ENCODE measurements around the gene RB1.
A peak's percentile ranks its signal among the peaks of the same experiment; 100 is the strongest.

Gene RB1

GRCh38 chr13:48518083-48518482 is 214.5 kb downstream of the RB1 start:
- no peaks in the 10 kb centered on the region for H3K27me3 ChIP-seq (ENCODE audit: low read depth, low read length)
- TF ChIP-seq CTCF (IDR thresholded peaks at IDR 0.05; ENCODE audit: low read depth, low read length) (no peak), EZH2phosphoT487 (IDR thresholded peaks at IDR 0.05; ENCODE audit: low read depth) (no peak)
- H3K36me3 ChIP-seq (replicated peaks; ENCODE audit: low read depth, low read length) = peaks cover 61% of the 10 kb centered on the region

GRCh38 chr13:48526286-48526685 is 222.7 kb downstream of the RB1 start:
- Histone ChIP-seq H4K20me1 (ENCODE audit: insufficient read depth, low read length) (no peaks in the 10 kb centered on the region), H3K79me2 (ENCODE audit: low read length) (peaks cover 45% of the 10 kb centered on the region), H3K4me1 (ENCODE audit: low read length) (peaks cover 44% of the 10 kb centered on the region), H3K27me3 (ENCODE audit: low read depth, low read length) (no peaks in the 10 kb centered on the region), H3K9me3 (ENCODE audit: insufficient read depth, low read length) (no peaks in the 10 kb centered on the region), H2AFZ (ENCODE audit: low read depth, low read length) (no peak overlapping the region), H3K27ac (ENCODE audit: low read length) (no peak overlapping the region), H3K36me3 (replicated peaks; ENCODE audit: low read depth, low read length) (peaks cover 20% of the 10 kb centered on the region), H3K9ac (ENCODE audit: low read length) (no peak overlapping the region), H3K4me2 (ENCODE audit: low read length) (no peak overlapping the region), H3K4me3 (ENCODE audit: low read length) (no peak overlapping the region)
- TF ChIP-seq CTCF (IDR thresholded peaks at IDR 0.05; ENCODE audit: low read depth, low read length) = no peak
- TF ChIP-seq EZH2phosphoT487 (IDR thresholded peaks at IDR 0.05; ENCODE audit: low read depth) = no peak

More at GRCh38 chr13:48518083-48518482, 214.5 kb downstream of the RB1 start:
- no peaks in the 10 kb centered on the region for H3K79me2 ChIP-seq (ENCODE audit: low read length)
- H3K27ac ChIP-seq (ENCODE audit: low read length) = no peak overlapping the region
- no peaks in the 10 kb centered on the region for H4K20me1 ChIP-seq (ENCODE audit: insufficient read depth, low read length)
- no peak overlapping the region for H3K4me2 ChIP-seq (ENCODE audit: low read length)
- no peak overlapping the region for H3K9ac ChIP-seq (ENCODE audit: low read length)
- H3K9me3 ChIP-seq (ENCODE audit: insufficient read depth, low read length) = no peaks in the 10 kb centered on the region
- H2AFZ ChIP-seq (ENCODE audit: low read depth, low read length) = no peak overlapping the region
- H3K4me1 ChIP-seq (ENCODE audit: low read length) = no peaks in the 10 kb centered on the region
- no peak overlapping the region for H3K4me3 ChIP-seq (ENCODE audit: low read length)

DNA sequence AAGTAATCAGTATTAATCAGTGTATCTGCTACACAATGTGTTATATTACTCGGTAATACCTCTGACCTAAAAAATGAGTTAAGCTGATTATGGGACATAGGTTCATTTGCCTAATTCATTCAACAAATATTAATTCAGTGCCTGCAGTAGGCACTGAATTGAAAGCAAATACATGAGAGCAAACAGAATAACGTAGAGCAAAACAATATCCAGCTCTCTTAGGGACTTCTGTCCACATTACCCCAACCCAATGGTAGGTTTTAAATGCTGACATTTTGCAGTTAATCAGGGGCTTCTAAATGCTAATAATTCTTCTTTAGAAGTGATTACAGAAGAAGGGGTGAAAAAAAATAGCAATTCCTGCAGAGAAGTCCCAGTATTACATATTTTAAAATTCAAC is 224.4 kb downstream of the RB1 start:
- Histone ChIP-seq H3K4me2 (ENCODE audit: low read length) (peak overlapping the region; percentile 91), H3K9me3 (ENCODE audit: insufficient read depth, low read length) (no peaks in the 10 kb centered on the region), H3K79me2 (ENCODE audit: low read length) (peaks cover 55% of the 10 kb centered on the region), H3K9ac (ENCODE audit: low read length) (peak overlapping the region; percentile 93), H3K36me3 (replicated peaks; ENCODE audit: low read depth, low read length) (peaks cover 10% of the 10 kb centered on the region), H4K20me1 (ENCODE audit: insufficient read depth, low read length) (no peaks in the 10 kb centered on the region), H3K4me1 (ENCODE audit: low read length) (peaks cover 51% of the 10 kb centered on the region), H3K27ac (ENCODE audit: low read length) (peak overlapping the region; percentile 94), H3K27me3 (ENCODE audit: low read depth, low read length) (no peaks in the 10 kb centered on the region), H2AFZ (ENCODE audit: low read depth, low read length) (0 out of 2 replicates have a peak overlapping the region, but pooled peaks have one; percentile 28), H3K4me3 (ENCODE audit: low read length) (peak overlapping the region; percentile 39)
- no peak for TF ChIP-seq EZH2phosphoT487 (IDR thresholded peaks at IDR 0.05; ENCODE audit: low read depth)
- no peak for TF ChIP-seq CTCF (IDR thresholded peaks at IDR 0.05; ENCODE audit: low read depth, low read length)

DNA sequence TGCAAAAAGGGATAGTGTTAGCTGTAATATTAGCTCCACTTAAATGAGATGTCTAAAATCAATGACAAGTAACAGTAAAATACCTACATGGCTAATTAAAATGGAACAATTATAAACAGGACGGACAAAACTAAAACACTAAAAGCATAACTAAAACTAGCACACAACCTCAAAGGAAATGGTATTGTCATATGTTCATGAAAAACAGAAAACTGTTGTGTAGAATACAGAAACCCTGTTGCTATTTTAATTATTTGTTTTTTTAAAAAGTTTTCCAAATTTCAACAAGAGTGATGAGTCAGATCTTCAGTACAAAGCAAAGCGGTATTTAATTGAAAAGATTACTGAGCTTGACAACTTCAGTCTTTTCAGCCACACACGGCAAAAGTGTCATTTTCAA is 225.2 kb downstream of the RB1 start:
- H3K9me3 ChIP-seq (ENCODE audit: insufficient read depth, low read length) = no peaks in the 10 kb centered on the region
- no peak for TF ChIP-seq CTCF (IDR thresholded peaks at IDR 0.05; ENCODE audit: low read depth, low read length)
- no peak for TF ChIP-seq EZH2phosphoT487 (IDR thresholded peaks at IDR 0.05; ENCODE audit: low read depth)
- H3K4me1 ChIP-seq (ENCODE audit: low read length) = peaks cover 57% of the 10 kb centered on the region
- peak overlapping the region; percentile 91 for H3K4me2 ChIP-seq (ENCODE audit: low read length)
- H3K4me3 ChIP-seq (ENCODE audit: low read length) = peak overlapping the region; percentile 39
- H3K27ac ChIP-seq (ENCODE audit: low read length) = peak overlapping the region; percentile 94
- peaks cover 10% of the 10 kb centered on the region for H3K36me3 ChIP-seq (replicated peaks; ENCODE audit: low read depth, low read length)
- no peak overlapping the region; the same call in 1 of the 2 replicates for H2AFZ ChIP-seq (ENCODE audit: low read depth, low read length)
- peak overlapping the region; percentile 93 for H3K9ac ChIP-seq (ENCODE audit: low read length)
- no peaks in the 10 kb centered on the region for H4K20me1 ChIP-seq (ENCODE audit: insufficient read depth, low read length)
- H3K79me2 ChIP-seq (ENCODE audit: low read length) = peaks cover 55% of the 10 kb centered on the region
- no peaks in the 10 kb centered on the region for H3K27me3 ChIP-seq (ENCODE audit: low read depth, low read length)
